ENCODE data around the gene CPLX1. TPM values are rescaled to one million over a fixed set of nuclear protein-coding genes. Genes with fewer than 3 reads are reported as not detected.

CPLX1 gene
- total RNA-seq, 1 donor from 2014 or later, result 3.1 TPM

DNA sequence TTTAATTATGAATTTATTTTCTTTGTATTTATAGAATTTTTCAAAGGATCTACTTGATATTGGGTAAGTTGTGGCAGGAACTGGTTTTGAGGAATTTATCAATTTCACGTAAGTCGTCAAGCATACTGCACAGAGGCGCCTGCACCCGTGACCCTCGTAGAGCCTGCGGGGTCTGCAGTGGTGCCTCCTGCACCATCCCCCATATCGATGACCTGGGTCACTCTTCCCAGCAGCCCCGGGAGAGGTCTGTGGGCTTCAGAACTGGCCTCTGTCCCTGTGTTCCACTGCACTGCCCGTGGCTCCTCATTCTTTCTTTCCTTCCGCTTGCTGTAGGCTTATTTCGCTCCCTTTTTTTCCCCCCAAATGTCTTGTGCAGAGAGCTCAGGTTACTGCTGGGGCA is 31.5 kb upstream of the CPLX1 start:
- ATAC-seq, result no peak
- DNase-seq (ENCODE audit: missing footprints), result peak; percentile 23
- intact Hi-C loops (cut with DNase I), result no loop called here

DNA sequence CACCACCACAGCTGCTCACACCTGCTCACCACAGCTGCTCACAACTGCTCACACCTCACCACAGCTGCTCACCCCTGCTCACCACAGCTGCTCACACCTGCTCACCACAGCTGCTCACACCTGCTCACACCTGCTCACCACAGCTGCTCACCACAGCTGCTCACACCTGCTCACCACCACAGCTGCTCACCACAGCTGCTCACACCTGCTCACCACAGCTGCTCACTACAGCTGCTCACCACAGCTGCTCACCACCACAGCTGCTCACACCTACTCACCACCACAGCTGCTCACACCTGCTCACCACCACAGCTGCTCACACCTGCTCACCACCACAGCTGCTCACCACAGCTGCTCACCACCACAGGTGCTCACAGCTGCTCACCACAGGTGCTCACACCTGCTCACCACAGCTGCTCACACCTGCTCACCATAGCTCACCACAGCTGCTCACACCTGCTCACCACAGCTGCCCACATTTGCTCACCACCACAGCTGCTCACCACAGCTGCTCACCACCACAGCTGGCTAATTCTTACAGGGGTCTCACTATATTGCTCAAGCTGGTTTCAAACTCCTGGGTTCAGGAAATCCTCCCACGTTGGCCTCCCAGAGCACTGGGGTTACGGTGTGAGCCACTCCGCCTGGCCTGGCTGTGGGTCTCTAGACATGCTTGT is 30.4 kb upstream of the CPLX1 start:
- ATAC-seq (no peak), DNase-seq (ENCODE audit: missing footprints) (peak; percentile 14)
- intact Hi-C loops (cut with DNase I), result no loop called here

DNA sequence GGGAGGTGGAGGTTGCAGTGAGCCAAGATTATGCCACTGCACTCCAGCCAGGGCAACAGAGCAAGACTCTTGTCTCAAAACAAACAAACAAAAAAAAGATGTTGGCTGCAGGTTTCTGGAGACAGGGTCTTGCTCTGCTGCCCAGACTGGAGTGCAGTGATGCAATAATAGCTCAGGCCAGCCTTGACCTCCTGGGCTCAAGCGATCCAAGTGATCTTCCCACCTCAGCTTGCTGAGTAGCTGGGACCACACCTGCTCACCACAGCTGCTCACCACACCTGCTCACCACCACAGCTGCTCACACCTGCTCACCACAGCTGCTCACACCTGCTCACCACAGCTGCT is 29.9 kb upstream of the CPLX1 start:
- DNase-seq (ENCODE audit: missing footprints), result peak; percentile 7
- intact Hi-C loops (cut with DNase I), result no loop called here
- no peak for ATAC-seq

DNA sequence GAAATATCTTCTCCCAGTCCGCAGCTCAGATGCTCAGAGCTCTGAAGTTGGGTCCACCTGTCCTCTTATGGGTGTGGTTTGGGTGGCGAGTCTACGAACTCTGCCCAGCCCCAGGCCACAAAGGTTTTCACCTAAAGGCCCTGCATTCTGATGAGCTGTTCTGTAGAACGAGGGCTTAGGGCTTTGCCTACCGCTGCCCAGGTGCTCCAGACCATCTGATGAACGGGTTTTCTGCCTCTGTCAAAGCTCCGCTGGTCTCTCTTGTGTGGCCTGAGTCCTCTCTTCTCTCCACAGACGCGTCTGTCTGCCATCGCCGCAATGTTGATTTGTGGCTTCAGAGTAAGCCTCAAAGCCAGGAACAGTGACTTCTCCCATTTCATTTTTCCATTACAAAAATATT is 28.4 kb upstream of the CPLX1 start:
- ATAC-seq (no peak), DNase-seq (ENCODE audit: missing footprints) (no peak)
- intact Hi-C loops (cut with DNase I), result no loop called here

DNA sequence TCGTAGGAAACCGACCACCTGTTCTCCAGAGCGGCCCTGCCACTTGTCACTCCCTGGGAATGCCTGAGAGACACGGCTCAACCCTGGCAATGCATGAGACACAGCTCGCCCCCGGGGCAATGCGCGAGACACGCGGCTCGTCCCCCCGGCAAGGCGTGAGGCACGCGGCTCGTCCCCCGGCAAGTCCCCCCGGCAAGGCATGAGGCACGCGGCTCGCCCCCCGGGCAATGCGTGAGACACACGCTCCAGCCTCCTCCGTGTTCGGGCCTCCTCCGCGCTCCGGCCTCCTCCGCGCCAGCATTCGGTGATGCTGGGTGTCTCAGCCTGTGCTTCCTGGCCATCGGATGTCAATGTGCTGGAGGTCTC is 27.5 kb upstream of the CPLX1 start:
- DNase-seq (ENCODE audit: missing footprints) (peak; percentile 56), ATAC-seq (no peak)
- intact Hi-C loops (cut with DNase I), result no loop called here

DNA sequence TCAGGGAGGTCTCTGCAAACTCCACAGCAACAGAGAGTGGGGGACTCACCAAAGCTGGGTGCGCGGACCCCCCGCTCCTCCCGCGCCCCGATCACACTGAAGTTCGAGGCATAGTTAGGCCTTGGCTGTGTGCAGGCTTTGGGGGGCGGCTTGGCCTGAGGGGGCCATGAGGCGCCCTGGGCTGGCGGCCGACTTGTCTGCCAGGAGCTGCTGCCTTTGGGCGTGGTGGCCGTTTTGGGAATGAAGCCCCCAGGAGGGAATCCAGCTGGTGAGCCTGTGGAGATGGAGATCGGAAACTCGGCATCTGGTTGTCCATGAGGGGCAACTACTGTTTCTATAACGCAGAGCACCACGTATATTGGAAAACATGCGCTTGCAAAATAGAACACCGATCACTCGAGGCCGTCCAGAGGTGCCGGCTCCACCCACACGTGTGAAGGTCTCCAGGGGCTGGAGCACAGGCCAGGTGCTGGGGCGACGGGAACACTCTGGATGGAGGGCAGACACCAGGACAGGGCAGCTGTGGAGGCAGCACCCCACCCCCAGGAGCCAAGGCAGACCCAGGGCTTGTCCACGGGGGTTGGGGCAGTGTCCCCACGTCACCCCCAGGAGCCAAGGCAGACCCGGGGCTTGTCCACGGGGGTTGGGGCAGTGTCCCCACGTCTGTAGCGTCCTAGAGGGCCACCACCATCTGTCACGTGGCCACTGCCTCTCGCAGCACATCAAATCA is 25.9 kb upstream of the CPLX1 start:
- intact Hi-C loops (cut with DNase I), result no loop called here
- ATAC-seq, result peak; percentile 20
- peak; percentile 59 for DNase-seq (ENCODE audit: missing footprints)

DNA sequence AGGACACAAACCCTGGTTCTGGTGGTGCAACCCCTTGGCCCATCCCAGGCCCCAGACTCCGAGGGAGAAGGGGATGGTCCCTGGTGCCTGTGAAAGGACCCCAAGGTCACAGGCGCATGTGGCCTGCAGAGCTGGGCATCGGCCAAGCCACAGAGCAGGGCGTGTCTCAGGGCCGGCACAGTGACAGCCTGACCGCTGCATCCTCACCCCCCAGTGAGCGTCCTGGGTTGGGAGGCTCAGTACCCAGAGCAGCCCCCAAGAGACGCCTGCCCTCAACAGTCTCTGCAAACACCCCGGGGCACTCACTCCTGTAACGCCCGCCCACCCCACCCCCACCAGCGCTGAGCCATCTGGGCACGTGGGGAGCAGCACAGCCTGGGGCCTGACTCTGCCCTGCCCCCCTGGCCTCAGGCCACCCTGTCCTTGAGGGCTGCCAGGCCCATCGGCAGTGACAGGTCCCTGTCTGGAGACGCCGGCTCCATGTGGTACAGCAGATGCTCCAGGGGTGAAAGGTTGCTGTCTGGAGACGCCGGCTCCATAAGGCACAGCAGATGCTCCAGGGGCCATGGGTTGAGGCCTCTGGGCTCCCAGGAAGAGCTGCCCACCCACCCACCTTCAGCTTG is 24.5 kb upstream of the CPLX1 start:
- ATAC-seq (no peak), DNase-seq (ENCODE audit: missing footprints) (peak; percentile 31)
- intact Hi-C loops (cut with DNase I), result no loop called here

DNA sequence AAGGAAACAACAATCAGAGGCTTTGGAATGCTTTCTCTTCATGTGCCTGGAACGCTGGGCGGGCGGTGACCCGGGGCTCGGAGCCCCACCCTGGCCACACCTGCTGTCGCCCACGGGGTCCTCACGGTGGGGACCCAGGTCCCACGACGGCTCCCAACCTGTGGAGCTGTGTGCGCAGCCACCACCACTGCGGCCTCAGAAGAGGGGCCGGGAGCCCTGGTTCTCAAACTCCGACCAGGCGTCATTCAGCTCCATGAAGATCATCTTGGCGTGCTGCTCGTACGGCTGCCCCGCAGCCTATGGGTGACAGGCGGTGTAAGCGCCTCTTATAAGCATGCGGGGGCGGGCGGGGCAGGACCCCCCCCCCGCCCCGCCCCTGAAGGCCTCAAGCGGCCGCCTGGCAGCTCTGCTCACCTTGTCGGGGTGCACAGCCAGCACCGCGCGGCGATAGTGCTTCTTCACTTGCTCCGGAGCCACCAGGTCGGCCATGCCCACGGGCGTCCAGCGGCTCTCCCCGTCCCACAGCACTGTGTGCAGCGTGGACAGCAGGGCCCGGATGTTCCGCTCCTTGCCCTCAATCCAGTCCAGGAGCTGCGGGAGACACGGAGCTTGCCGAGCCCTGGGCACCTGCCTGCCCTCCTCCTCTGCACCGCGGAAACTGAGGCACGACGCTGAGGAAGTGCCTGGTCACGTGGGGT is 23.7 kb upstream of the CPLX1 start:
- intact Hi-C loops (cut with DNase I), result no loop called here
- DNase-seq (ENCODE audit: missing footprints), result peak; percentile 58
- no peak for ATAC-seq

DNA sequence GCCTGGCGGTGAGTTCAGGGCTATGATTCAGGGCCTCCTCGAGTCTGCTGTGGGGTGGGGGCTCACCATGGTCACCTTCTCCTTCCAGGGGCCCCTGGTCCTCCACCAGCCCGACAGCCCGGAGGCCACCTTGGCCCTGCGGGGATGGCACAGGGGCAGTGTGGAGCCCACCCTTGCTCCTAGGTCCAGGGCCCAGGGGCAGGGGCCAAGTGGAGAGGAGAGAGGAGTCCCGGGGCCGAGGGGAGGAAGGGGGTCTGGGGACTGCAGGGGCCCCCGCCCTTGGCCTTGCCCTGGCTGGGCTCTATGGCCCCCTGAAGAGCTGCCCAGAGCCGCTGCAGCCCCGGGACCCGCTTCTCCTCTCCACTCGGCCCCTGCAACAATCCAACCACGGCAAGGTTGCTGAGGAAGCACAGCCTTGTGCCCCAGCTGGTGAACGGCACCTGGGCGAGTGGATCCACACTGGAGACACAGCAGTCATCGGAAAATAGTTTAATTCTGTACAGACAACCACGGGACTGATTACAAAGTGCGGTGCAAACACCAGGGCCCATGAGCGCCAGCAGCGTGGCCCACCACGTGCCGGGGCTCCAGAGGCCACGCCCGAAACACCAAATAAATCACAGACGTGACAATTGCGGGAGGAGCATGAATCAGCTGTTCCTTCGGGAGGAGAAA is 23.0 kb upstream of the CPLX1 start:
- DNase-seq (ENCODE audit: missing footprints) (peak; percentile 27), ATAC-seq (no peak)
- intact Hi-C loops (cut with DNase I), result no loop called here

DNA sequence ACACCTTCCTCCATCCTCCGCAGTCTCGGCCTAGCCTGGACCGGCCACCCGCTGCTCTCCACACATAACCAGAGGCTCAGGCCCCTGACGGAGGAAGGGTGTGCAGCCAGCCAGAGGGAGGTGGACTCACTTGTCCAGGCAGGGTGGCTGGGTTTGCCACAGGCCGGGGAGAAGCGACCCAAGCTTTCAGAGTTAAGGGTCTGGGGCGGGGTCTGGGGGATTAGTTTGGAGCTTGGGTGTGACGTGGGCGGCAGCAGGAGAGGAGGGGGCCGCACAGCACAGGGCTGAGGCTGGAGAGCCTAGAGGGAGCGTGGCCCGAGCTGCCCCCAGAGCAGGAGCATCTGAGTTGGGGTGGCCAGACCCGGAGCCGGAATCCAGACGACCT is 22.4 kb upstream of the CPLX1 start:
- no peak for ATAC-seq
- intact Hi-C loops (cut with DNase I), result no loop called here
- peak; percentile 22 for DNase-seq (ENCODE audit: missing footprints)

DNA sequence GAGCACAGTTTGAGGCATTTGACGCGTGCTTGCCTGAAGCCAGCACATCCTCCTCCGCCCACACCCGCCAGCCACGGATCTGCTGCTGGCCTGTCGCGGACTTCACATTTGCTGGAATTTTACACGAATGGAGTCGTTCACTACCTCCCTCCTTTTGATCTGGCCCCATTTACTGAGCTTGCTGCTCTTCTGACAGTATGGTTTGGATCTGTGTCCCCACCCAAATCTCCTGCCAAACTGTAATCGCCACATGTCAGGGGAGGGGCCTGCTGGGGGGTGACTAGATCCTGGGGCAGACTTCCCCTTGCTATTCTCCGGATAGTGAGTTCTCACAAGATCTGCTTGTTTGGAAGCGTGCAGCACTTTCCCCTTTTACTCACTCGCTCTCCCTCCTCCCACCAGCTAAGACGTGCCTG is 19.9 kb upstream of the CPLX1 start:
- intact Hi-C loops (cut with DNase I), result no loop called here
- DNase-seq (ENCODE audit: missing footprints) (peak; percentile 44), ATAC-seq (no peak)

DNA sequence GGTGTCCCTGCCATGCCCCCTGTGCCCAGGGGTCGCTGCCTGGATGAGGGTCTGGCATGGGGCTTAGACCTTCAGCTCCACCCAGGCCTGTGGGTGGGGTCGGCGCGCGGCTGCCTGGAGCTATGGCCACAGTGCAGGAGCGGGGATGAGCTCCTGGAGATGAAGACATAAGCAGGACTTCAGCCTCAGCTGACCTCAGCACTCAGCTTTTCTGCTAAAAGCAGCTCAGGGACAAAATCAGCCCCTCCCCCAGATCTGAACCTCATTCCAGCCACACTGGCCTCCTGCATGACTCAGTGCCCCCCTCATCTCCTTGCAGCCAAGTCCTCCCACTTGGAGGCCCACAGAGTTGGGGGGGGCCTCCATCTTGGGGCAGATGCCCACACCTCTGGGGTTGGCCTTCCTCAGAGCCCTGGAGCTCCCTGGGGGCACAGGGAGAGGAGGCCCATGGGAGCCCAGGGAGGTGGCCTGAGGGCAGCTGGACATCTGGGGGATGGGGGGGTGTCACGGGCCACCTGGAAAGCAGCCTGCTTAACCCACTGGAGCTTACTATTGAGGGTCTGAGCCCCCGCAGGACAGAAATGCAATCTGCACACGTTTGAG is 19.4 kb upstream of the CPLX1 start:
- intact Hi-C loops (cut with DNase I), result no loop called here
- no peak for ATAC-seq
- peak; percentile 25 for DNase-seq (ENCODE audit: missing footprints)

DNA sequence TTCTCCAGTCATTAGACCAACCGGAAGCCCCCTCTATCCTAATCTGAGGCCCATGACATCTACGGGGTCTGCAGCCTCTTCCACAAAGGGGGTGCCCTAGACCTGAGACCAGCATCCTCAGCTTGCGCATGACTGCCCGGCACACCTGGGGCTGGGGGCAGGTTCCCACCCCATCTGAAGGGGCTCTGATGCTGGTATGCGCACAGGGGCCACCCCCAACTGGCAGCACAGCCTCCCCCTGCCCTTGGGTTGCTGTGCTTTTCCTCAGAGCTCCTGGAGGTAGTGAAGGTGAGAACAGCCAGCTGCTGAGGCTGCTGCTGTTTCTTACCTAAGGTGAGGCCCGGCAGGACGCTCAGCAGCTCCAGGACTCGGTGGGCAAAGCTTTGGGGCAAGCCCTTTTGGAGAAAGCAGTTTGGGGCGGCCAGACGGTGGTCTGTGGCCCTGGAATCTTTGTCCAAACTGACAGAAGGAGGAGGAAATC is 18.9 kb upstream of the CPLX1 start:
- intact Hi-C loops (cut with DNase I), result no loop called here
- DNase-seq (ENCODE audit: missing footprints) (peak; percentile 22), ATAC-seq (no peak)

DNA sequence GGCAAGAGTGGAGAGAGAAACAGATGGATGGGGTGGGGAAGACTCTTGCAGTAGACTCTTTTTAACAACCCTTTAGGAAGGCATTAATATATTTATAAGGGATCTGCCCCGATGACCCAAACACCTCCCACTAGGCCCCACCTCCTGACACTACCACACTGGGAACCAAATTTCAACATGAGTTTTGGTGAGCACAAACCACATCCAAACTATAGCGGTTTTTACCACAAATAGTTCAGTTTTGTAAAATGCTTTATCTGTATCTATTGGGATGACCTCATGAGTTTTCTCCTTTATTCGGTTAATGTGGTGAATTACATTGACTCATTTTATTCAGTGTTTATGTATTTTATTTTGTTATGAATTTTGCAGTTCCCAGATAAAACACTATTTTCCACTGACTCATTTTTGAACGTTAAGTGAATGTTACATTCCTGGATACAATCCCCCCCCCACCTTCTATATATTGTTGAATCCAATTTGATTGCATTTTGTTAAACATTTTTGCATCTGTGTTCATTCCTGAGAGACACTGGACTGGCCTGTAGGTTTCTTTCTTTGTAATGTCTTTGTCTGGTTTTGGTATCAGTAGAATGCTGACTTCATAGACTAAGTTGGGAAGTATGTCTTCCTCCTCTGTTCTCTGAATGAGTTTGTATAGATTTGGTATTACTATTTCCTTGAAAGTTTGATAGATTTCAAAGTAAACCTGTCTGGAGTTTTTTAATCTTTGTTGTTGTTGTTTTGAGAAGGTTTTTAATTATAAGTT is 13.9 kb upstream of the CPLX1 start:
- ATAC-seq, result no peak
- intact Hi-C loops (cut with DNase I), result no loop called here
- no peak for DNase-seq (ENCODE audit: missing footprints)

DNA sequence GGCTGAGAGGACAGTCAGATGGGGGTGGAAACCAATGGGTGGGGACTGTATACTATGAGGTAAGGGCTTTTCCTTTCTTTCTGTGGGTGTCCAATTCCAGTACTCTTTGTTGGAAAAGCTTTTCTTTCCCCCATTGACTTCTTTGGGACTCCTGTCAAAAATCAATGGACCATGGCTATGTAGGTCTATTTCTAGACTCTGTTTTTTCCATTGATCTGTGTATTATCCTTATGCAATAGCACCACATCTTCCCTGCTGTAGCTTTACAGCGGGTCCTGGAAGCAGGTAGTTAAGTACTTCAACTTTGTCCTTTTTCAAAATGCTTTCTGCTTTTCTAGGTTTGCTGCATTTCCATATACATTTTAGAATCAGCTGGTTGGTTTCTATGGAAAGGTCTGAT is 11.8 kb upstream of the CPLX1 start:
- no peak for ATAC-seq
- intact Hi-C loops (cut with DNase I), result no loop called here
- DNase-seq (ENCODE audit: missing footprints), result no peak

DNA sequence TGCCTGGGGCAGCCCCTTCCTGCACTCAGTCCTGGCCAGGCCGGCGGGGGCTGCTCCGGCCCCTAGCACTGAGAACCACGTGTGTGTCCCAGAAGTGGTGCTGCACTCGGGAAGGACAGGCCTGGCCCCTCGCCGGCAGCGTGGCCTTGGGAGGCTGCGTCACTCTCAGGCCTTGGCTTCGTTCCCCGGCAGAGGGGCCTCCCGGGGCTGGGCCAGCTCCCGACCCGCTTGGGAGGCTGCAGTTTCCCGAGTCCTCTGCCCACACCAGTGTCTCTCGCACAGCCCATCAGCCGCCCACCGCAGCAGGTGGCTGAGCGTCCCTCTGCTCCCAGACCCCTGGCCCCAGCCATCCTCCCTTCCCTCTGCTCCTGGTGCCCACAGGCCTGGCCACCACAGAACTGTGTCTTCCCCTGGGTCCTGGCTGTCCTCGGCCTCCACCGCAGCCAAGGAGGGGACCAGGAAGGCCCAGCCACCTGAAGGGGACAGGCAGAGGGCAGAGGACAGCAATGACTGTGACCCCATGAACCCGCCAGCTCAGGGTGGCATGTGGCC is 10.9 kb upstream of the CPLX1 start:
- intact Hi-C loops (cut with DNase I), result no loop called here
- DNase-seq (ENCODE audit: missing footprints) (peak; percentile 39), ATAC-seq (no peak)

DNA sequence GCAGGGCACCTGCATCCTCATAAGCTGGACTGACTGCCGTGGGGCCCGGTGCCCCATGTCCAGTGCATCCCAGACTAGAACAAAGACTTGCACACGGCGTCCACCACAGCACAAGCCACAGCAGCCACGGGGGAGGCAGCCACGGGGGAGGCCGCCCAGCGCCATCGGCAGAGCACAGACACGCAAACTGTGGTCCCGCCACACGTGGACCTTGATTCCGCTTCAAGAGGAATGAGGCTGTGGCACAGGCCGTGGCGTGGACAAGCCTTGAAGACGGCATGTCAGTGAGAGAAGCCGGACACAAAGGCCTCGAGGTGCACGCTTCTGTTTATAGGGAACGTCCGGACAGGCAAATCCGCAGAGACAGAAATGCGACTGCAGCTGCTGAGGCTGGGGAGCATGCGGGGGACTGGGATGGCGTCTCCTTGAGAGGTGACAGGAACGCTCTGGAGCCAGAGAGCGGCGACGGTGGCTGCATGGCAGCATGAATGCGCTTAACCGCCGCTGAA is 10.1 kb upstream of the CPLX1 start:
- DNase-seq (ENCODE audit: missing footprints) (peak; percentile 52), ATAC-seq (no peak)
- intact Hi-C loops (cut with DNase I), result no loop called here

Data from Right ventricle myocardium inferior (tissue), 1 donor.